HG03565 (cell line): ENCODE measurements around the gene TMEM39B.
"Not testable (repeated sequence)": the region's sequence is repeated elsewhere in the genome, so short reads cannot be mapped to it uniquely, and the experiment has no call there.

Experiments used
- ATAC-seq: cut with Tn5 transposase; IDR thresholded peaks from one replicate; pipeline ENCODE4 v1.9.1; 2021; ENCODE audit warnings: mild to moderate bottlenecking, moderate library complexity; ENCODE audit not compliant: unreplicated experiment

TMEM39B gene

GRCh38 chr1:32068957-32069588 is 3.7 kb upstream of the TMEM39B start:
- no peak for ATAC-seq

- no peak for ATAC-seq
These were observed 749 bp upstream of the TMEM39B start for GRCh38 chr1:32071758-32072621.

GRCh38 chr1:32073299-32074229 is 825 bp downstream of the TMEM39B start:
- ATAC-seq = peak; percentile 6

- ATAC-seq = no peak
These were observed 2.1 kb downstream of the TMEM39B start for GRCh38 chr1:32074841-32075240.

- ATAC-seq = no peak
These were observed 4.7 kb downstream of the TMEM39B start for GRCh38 chr1:32077451-32077850.

- ATAC-seq = no peak
These were observed 9.3 kb downstream of the TMEM39B start for GRCh38 chr1:32082022-32082421.

- not testable (repeated sequence) for ATAC-seq
These were observed 13.6 kb downstream of the TMEM39B start for GRCh38 chr1:32086381-32086780.

GRCh38 chr1:32091176-32091575 is 18.4 kb downstream of the TMEM39B start:
- no peak for ATAC-seq

- ATAC-seq = no peak
These were observed 18.9 kb downstream of the TMEM39B start for GRCh38 chr1:32091591-32091990.

- no peak for ATAC-seq
These were observed 22.2 kb downstream of the TMEM39B start for GRCh38 chr1:32094746-32095521.

GRCh38 chr1:32099426-32099825 is 26.7 kb downstream of the TMEM39B start:
- no peak for ATAC-seq

- ATAC-seq = no peak
These were observed 27.6 kb downstream of the TMEM39B start for GRCh38 chr1:32100359-32100758.

- no peak for ATAC-seq
These were observed 28.3 kb downstream of the TMEM39B start for GRCh38 chr1:32100807-32101708.

- ATAC-seq = no peak
These were observed 31.4 kb downstream of the TMEM39B start for GRCh38 chr1:32104127-32104526.

GRCh38 chr1:32105338-32105737 is 32.6 kb downstream of the TMEM39B start:
- ATAC-seq = no peak

- ATAC-seq = no peak
These were observed 34.0 kb downstream of the TMEM39B start for GRCh38 chr1:32106663-32107275.

GRCh38 chr1:32107742-32108661 is 35.3 kb downstream of the TMEM39B start, which contains the start of gene KPNA6:
KPNA6 (plus strand) TSS chr1:32108056; CDS start chr1:32108131, 75 bp downstream.
- ATAC-seq = peak; percentile 57
